H1 (cell line): Measurements from ENCODE around the gene PASD1. TPM values are rescaled to one million over a fixed set of nuclear protein-coding genes. Genes with fewer than 3 reads are reported as not detected.

ENCODE experiments used
- CTCF ChIA-PET: fragments of 300-600 bp; sonication (Branson Sonifier 250); formaldehyde crosslinking; loops from one replicate; lab custom pipeline; 2021; ENCODE audit not compliant: partially characterized antibody; lab: Charles Lee
- POLR2A ChIA-PET: fragments of 300-600 bp; sonication (Branson Sonifier 250); formaldehyde crosslinking; loops from one replicate; lab custom pipeline; 2021; ENCODE audit warnings: inconsistent platforms; ENCODE audit not compliant: partially characterized antibody; lab: Charles Lee
- DNase-seq, 2 experiments: peaks; one replicate each; pipeline versions ENCODE4 v3.0.0 to v3.0.0-alpha.2; 2010 to 2022; ENCODE audit warnings: low spot score in 2 of 2, low read depth in 1 of 2, mixed read lengths in 1 of 2
- FAIRE-seq: peaks from 2 replicates; lab custom pipeline; 2011; peaks lifted over from hg19 to GRCh38; lab: Jason Lieb, UNC
- H2AFZ ChIP-seq: 2 replicates; pipeline ENCODE4 v1.8.1; 2012; ENCODE audit warnings: low read length, inconsistent platforms
- H2AK5ac ChIP-seq: 2 replicates; pipeline ENCODE4 v1.6.1; 2013; ENCODE audit warnings: low read depth, low read length
- H2BK120ac ChIP-seq: replicated peaks from 2 replicates; pipeline ENCODE3; 2013; ENCODE audit warnings: low read depth, low read length, inconsistent platforms
- H2BK12ac ChIP-seq: 2 replicates; pipeline ENCODE4 v1.6.1; 2013; ENCODE audit warnings: low read depth, low read length
- H2BK15ac ChIP-seq: 2 replicates; pipeline ENCODE4 v1.6.1; 2013; ENCODE audit warnings: low read length
- H2BK20ac ChIP-seq: 2 replicates; pipeline ENCODE4 v1.6.1; 2013; ENCODE audit warnings: low read length
- H2BK5ac ChIP-seq: 2 replicates; pipeline ENCODE4 v1.6.1; 2013; ENCODE audit warnings: low read depth, low read length
- H3K14ac ChIP-seq: 2 replicates; pipeline ENCODE4 v1.6.1; 2013; ENCODE audit warnings: inconsistent platforms; ENCODE audit not compliant: insufficient read length
- H3K18ac ChIP-seq: 2 replicates; pipeline ENCODE4 v1.6.1; 2013; ENCODE audit warnings: low read length; ENCODE audit errors: extremely low read depth
- H3K23ac ChIP-seq: 2 replicates; pipeline ENCODE4 v1.6.1; 2013; ENCODE audit warnings: inconsistent platforms; ENCODE audit not compliant: insufficient read length
- H3K23me2 ChIP-seq: 2 replicates; pipeline ENCODE4 v1.6.1; 2013; ENCODE audit warnings: low read depth, low read length
- H3K27ac ChIP-seq: 2 replicates; pipeline ENCODE4 v1.6.1; 2011; ENCODE audit warnings: low read depth, low read length, inconsistent platforms
- H3K27me3 ChIP-seq, 4 experiments: replicated peaks in 1 of 4; 1 replicate in 1 of 4; 2 replicates in 3 of 4; pipeline versions ENCODE4 v1.6.1 to v1.8.1; 2011 to 2013; ENCODE audit warnings: low read length in 3 of 4, mild to moderate bottlenecking in 3 of 4, inconsistent platforms in 2 of 4, mixed read lengths in 2 of 4, moderate library complexity in 1 of 4; ENCODE audit not compliant: control insufficient read depth in 3 of 4, insufficient read depth in 3 of 4; ENCODE audit errors: extremely low read depth in 1 of 4
- H3K36me3 ChIP-seq, 4 experiments: 2 replicates each; pipeline versions ENCODE4 v1.6.1 to v1.8.1; 2011 to 2013; ENCODE audit warnings: mild to moderate bottlenecking in 4 of 4, low read length in 3 of 4, moderate library complexity in 2 of 4, control low read depth in 1 of 4, inconsistent platforms in 1 of 4; ENCODE audit not compliant: insufficient read depth in 4 of 4, control insufficient read depth in 2 of 4
- H3K4ac ChIP-seq: replicated peaks from 2 replicates; pipeline ENCODE3; 2013; ENCODE audit warnings: low read length, low read depth, mixed read lengths, inconsistent platforms; ENCODE audit not compliant: insufficient read length
- H3K4me1 ChIP-seq, 4 experiments: replicated peaks in 1 of 4; 1 replicate in 1 of 4; 2 replicates in 3 of 4; pipeline versions ENCODE4 v1.6.1 to v1.8.1; 2011 to 2013; ENCODE audit warnings: low read length in 3 of 4, inconsistent platforms in 2 of 4, mixed read lengths in 1 of 4; ENCODE audit not compliant: insufficient read depth in 4 of 4, control insufficient read depth in 3 of 4
- H3K4me2 ChIP-seq, 2 experiments: 2 replicates each; pipeline versions ENCODE4 v1.6.1 to v1.8.1; 2011 to 2013; ENCODE audit warnings: low read depth in 2 of 2, low read length in 2 of 2, control low read depth in 1 of 2, inconsistent platforms in 1 of 2, mild to moderate bottlenecking in 1 of 2; ENCODE audit not compliant: insufficient read depth in 1 of 2
- H3K4me3 ChIP-seq, 4 experiments: fragments of 200-600, 300-600 bp in 1 of 4; sonication (generic), shearing (Covaris generic), sonication (Bioruptor Twin) in 1 of 4; 2 replicates each; pipeline versions ENCODE4 v1.5.1 to v1.8.1; 2011 to 2016; ENCODE audit warnings: low read length in 4 of 4, low read depth in 3 of 4, control low read depth in 2 of 4, inconsistent platforms in 2 of 4, mild to moderate bottlenecking in 2 of 4, mixed read lengths in 1 of 4, moderate library complexity in 1 of 4; ENCODE audit not compliant: insufficient read depth in 2 of 4; ENCODE audit errors: extremely low read depth in 1 of 4
- H3K56ac ChIP-seq: replicated peaks from 2 replicates; pipeline ENCODE3; 2013; ENCODE audit warnings: low read depth, mild to moderate bottlenecking, mixed read lengths, low read length, inconsistent platforms; ENCODE audit not compliant: insufficient read length
- H3K79me1 ChIP-seq: 2 replicates; pipeline ENCODE4 v1.6.1; 2013; ENCODE audit warnings: low read depth, low read length, control low read depth
- H3K79me2 ChIP-seq, 2 experiments: 2 replicates each; pipeline versions ENCODE4 v1.6.1 to v1.8.1; 2012 to 2013; ENCODE audit warnings: low read length in 2 of 2, mild to moderate bottlenecking in 2 of 2, inconsistent platforms in 1 of 2; ENCODE audit not compliant: insufficient read depth in 2 of 2, control insufficient read depth in 1 of 2
- H3K9ac ChIP-seq, 4 experiments: replicated peaks in 1 of 4; 1 replicate in 1 of 4; 2 replicates in 3 of 4; pipeline versions ENCODE4 v1.6.1 to v1.8.1; 2011 to 2013; ENCODE audit warnings: low read depth in 3 of 4, low read length in 3 of 4, control low read depth in 2 of 4, mild to moderate bottlenecking in 2 of 4, moderate library complexity in 2 of 4, inconsistent platforms in 1 of 4; ENCODE audit errors: extremely low read depth in 1 of 4
- H3K9me3 ChIP-seq, 2 experiments: 2 replicates each; pipeline versions ENCODE4 v1.6.1 to v1.8.1; 2012 to 2013; ENCODE audit warnings: mild to moderate bottlenecking in 2 of 2, moderate library complexity in 2 of 2, control low read depth in 1 of 2, inconsistent platforms in 1 of 2, low read depth in 1 of 2, low read length in 1 of 2, mixed read lengths in 1 of 2; ENCODE audit not compliant: insufficient read depth in 2 of 2
- H4K20me1 ChIP-seq, 2 experiments: replicated peaks in 1 of 2; 2 replicates each; pipeline versions ENCODE3 to v1.8.1; 2011 to 2013; ENCODE audit warnings: inconsistent platforms in 2 of 2, low read length in 2 of 2, mild to moderate bottlenecking in 1 of 2; ENCODE audit not compliant: insufficient read depth in 2 of 2, control insufficient read depth in 1 of 2
- H4K5ac ChIP-seq: 2 replicates; pipeline ENCODE4 v1.6.1; 2013; ENCODE audit warnings: low read length, low read depth, mixed read lengths, inconsistent platforms; ENCODE audit not compliant: insufficient read length
- H4K8ac ChIP-seq: 2 replicates; pipeline ENCODE4 v1.8.0; 2013; ENCODE audit warnings: mild to moderate bottlenecking, moderate library complexity, low read length, inconsistent platforms; ENCODE audit not compliant: insufficient read depth; ENCODE audit errors: extremely low read depth
- H4K91ac ChIP-seq: replicated peaks from 2 replicates; pipeline ENCODE3; 2013; ENCODE audit warnings: low read length, mixed read lengths, inconsistent platforms; ENCODE audit not compliant: insufficient read length
- ASH2L ChIP-seq: fragments of 200-600, 300-600 bp; sonication (generic); IDR thresholded peaks from one replicate; pipeline ENCODE4 v1.7.1; 2017; ENCODE audit warnings: low read length
- CBX5 ChIP-seq: fragments of 300-800, 300-1000 bp; sonication (generic); IDR thresholded peaks from 2 replicates; pipeline ENCODE4 v1.7.1; 2016; ENCODE audit warnings: antibody characterized with exemption, low read length, low read depth
- CHD1 ChIP-seq: IDR thresholded peaks from 2 replicates; pipeline ENCODE4 v1.6.1; 2012; ENCODE audit warnings: low read depth, low read length, improper control_type of control experiment
- EZH2 ChIP-seq: fragments of 200-600 bp; sonication (generic); IDR thresholded peaks from 2 replicates; pipeline ENCODE4 v1.7.1; 2012; ENCODE audit warnings: low read depth, mild to moderate bottlenecking, moderate library complexity, low read length, inconsistent platforms; ENCODE audit not compliant: severe bottlenecking
- SIX5 ChIP-seq: IDR thresholded peaks from 2 replicates; pipeline ENCODE4 v1.6.1; 2011; ENCODE audit warnings: mild to moderate bottlenecking, low read depth, low read length
- SRF ChIP-seq: IDR thresholded peaks from 2 replicates; pipeline ENCODE4 v1.6.1; 2011; ENCODE audit warnings: mild to moderate bottlenecking, low read depth, low read length, moderate library complexity
- SUZ12 ChIP-seq: fragments of 200-600 bp; sonication (generic); IDR thresholded peaks from 2 replicates; pipeline ENCODE4 v1.6.1; 2012; ENCODE audit warnings: mild to moderate bottlenecking, inconsistent platforms, low read length, moderate library complexity, mixed read lengths
- WGBS, 2 experiments: shearing (Covaris generic) in 1 of 2; methylation state at CpG; one replicate each; pipeline versions ENCODE4 v1.1.6 to v1.1.7; 2013 to 2015; ENCODE audit warnings: low lambda C conversion rate in 2 of 2, mixed read lengths in 2 of 2, inconsistent platforms in 1 of 2, low coverage in 1 of 2, missing lambda C conversion rate in 1 of 2; ENCODE audit not compliant: insufficient replicate concordance in 2 of 2, insufficient coverage in 1 of 2, insufficient read length in 1 of 2; ENCODE audit errors: extremely low coverage in 1 of 2, missing lambda C conversion rate in 1 of 2; 5-methylcytosine and 5-hydroxymethylcytosine counted together
- polyA plus RNA-seq, 7 experiments: library from polyadenylated mRNA; depleted of rRNA in 3 of 7; stranded (reverse) in 5 of 7; unstranded in 2 of 7; fragments of >200 nt in 5 of 7; fragments of 200-250 nt in 2 of 7; gene quantifications; 1 replicate in 5 of 7; 2 replicates in 1 of 7; 4 replicates in 1 of 7; pipeline versions ENCODE4 v1.2.1 to v1.2.3, GENCODE V29; 2011 to 2013; ENCODE audit warnings: missing spikeins in 2 of 7, mixed read lengths in 2 of 7
- total RNA-seq: library from RNA; stranded (reverse); fragmentation: NEBNext Ultra II Directional; extraction: Animal tissue kit (Norgen Biotek cat#: 25700); gene quantifications from 2 replicates; pipeline ENCODE4 v1.2.1, GENCODE V29; 2021

Gene PASD1
- total and polyA plus RNA-seq, 2 of the 8 experiments (the other 6 are each of a cell fraction or from before 2014, with no cell fraction given), result 0.03 to 0.09 TPM

DNA sequence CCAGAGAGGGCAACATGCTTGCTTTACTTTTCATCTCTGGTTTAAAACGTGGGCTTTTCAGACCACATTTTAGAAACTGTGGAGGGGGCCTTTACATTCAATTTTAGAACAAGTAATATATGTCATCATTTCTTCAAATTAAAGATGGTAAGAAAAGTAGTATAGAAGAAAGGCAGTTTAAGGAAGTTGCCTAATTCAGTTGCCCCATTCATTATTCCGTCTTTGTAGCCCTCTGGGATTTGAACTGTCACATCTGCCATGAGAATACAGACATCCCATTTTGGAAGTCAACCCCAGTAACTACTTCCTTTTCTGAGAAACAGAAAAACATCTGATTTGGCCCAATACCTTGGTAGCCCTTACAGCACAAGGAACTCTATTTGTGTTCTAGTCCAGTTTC lies 61.2 kb downstream of the PASD1 start:
- no peak overlapping the region for H2BK5ac ChIP-seq

More for the DNA sequence above, 61.2 kb downstream of the PASD1 start:
- Histone ChIP-seq H2BK15ac (no peak overlapping the region), H3K23me2 (no peaks in the 10 kb centered on the region), H2BK120ac (no peak overlapping the region), H4K8ac (no peak overlapping the region), H3K4me2 (no peak overlapping the region), H3K36me3 (no peaks in the 10 kb centered on the region), H2BK20ac (no peak overlapping the region), H2AFZ (no peak overlapping the region), H3K27me3 (no peaks in the 10 kb centered on the region), H4K20me1 (no peaks in the 10 kb centered on the region), H3K9me3 (no peaks in the 10 kb centered on the region), H3K4ac (no peak overlapping the region), H3K4me3 (no peak overlapping the region), H2AK5ac (no peak overlapping the region), H3K4me1 (no peaks in the 10 kb centered on the region), H3K79me1 (no peaks in the 10 kb centered on the region), H2BK12ac (no peak overlapping the region), H4K5ac (no peak overlapping the region), H3K56ac (no peak overlapping the region), H3K18ac (no peak overlapping the region), H3K9ac (no peak overlapping the region), H3K79me2 (no peaks in the 10 kb centered on the region), H3K27ac (no peak overlapping the region), H3K23ac (no peak overlapping the region), H4K91ac (no peak overlapping the region), H3K14ac (no peak overlapping the region)
- FAIRE-seq (no peak), DNase-seq (no peak)
- ChIA-PET CTCF (no interaction called here), POLR2A (no interaction called here)
- TF ChIP-seq SIX5 (no peak), SRF (no peak), EZH2 (no peak), CHD1 (no peak), ASH2L (no peak), CBX5 (no peak), SUZ12 (no peak)
- WGBS, 2 experiments, result 93% methylated on average over 2 of the region's 2 CpGs; no CpG with 5 or more reads in 1 of the 2 experiments
